Non-pigmented ciliary epithelial cell (primary cell): Measurements from ENCODE around the gene NCR3LG1.

ENCODE experiments used
- DNase-seq: peaks from one replicate; pipeline ENCODE4 v3.0.0-alpha.2; 2010; ENCODE audit warnings: low read depth

The NCR3LG1 gene

DNA sequence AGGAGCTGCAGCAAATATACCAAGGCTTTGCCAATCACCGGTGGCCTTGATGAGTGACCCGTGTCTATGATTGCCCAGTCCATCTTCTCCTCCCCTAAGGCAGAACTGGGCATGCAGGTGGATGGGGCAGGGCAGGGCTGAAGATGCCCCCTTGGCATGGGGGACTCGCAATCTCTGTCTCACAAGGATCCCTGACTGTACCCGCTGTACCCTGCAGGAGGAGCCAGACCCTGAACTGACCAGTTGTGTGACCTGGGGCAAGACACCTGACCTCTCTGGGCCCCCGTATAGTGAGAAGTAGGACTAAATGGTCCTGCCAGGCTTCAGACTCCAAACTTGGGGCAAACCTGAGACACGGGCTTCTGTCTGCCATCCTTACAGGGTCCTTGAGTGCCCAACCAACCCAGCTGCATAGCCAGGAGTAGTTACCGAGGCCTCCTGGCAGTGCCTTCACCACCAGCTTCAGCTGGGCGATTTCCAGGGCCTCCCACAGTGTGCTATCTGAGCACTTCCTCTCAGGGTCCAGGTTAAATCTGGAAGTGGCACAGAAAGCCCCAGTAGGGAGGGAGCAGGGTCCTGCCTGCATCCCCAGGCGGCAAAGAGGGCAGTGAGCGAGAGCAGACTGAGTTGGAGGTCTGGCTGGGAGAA is 43.3 kb downstream of the NCR3LG1 start:
- no peak for DNase-seq

GRCh38 chr11:17395554-17395961 is 44.0 kb downstream of the NCR3LG1 start:
- DNase-seq, result no peak

GRCh38 chr11:17395978-17396377 is 44.4 kb downstream of the NCR3LG1 start:
- no peak for DNase-seq

DNA sequence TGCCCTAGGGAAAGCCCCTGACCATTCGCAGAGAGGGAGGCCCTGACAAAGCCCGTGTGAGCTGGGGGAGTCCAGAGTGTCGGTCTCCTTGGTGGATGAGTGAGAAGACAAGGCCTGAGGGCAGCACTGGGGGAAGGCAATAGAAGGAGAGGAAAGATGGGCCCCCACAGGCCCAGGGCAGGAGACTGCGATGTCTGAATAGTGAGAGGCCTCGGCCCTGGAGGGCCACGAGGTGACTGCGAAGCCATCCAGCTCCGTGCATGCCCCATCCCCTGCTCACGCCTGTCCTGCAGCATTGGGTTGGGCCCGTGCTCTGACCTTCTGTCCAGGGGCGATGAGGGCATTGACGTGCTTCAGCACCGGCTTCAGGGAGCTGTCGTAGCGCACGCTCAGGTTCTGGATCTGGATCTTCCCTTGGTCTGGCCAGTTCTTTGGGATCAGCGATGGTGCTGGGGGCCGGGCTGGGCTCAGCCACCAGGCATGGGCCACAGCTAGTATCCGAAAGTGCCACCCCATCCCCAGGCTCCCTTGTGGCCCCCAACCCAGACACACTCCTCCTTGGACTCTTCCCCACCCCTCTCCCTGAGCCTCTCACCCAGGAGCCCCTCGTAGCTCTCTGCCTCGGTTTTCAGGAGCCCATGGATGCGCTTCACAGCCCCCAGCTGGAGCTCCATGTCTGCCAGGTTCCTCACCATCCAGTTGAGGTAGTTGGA is 45.2 kb downstream of the NCR3LG1 start:
- no peak for DNase-seq

DNA sequence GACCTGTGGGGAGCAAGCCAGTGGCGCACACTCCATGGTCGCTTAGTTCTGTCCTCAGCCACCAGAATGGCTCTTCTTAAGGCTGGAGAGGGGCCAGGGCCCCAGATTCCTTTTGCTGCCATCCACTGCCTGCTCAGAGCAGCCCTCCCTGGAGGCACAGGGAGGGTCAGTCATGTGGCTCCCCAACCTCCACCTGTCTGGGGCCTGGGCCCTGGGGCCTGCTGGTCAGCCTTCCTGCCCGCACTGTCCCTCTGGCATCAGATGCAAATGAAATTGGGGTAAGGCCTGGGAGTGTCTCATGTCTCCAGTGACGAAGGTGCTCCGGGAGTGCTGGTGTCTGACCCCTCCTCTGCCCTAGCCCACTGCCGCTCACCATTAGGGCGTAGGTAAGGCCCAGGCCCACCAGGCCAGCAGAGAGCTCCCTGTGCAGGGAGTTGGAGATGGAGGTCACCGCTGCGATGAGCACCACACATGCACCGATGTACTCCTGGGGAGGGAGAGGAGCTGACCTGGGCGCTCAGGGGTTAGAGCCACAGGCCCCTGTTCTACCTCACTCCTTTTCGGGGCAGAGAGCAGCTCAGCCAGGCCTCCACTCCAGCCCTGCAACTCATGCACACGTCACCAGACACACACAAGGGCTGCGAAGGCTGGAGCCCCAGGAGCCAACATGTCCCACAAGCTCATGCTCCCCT is 45.9 kb downstream of the NCR3LG1 start:
- DNase-seq, result no peak

DNA sequence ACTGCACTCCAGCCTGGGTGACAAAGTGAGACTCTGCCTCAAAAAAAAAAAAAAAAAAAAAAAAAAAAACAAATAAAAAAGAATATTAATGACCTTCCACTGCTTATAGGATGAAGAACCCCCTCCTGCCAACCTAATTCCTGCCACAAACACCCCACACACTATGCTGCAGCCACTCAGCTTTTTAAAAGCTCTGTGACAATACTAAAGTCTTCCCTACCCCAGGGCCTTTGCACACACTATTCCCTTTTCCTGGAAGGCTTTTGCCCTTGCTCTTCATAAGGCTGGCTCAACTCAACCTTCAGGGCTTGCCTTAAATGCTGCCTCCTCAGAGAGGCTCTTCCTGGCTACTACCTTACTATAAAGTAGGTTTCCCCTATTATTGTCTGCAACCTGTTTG is 47.6 kb downstream of the NCR3LG1 start:
- no peak for DNase-seq

DNA sequence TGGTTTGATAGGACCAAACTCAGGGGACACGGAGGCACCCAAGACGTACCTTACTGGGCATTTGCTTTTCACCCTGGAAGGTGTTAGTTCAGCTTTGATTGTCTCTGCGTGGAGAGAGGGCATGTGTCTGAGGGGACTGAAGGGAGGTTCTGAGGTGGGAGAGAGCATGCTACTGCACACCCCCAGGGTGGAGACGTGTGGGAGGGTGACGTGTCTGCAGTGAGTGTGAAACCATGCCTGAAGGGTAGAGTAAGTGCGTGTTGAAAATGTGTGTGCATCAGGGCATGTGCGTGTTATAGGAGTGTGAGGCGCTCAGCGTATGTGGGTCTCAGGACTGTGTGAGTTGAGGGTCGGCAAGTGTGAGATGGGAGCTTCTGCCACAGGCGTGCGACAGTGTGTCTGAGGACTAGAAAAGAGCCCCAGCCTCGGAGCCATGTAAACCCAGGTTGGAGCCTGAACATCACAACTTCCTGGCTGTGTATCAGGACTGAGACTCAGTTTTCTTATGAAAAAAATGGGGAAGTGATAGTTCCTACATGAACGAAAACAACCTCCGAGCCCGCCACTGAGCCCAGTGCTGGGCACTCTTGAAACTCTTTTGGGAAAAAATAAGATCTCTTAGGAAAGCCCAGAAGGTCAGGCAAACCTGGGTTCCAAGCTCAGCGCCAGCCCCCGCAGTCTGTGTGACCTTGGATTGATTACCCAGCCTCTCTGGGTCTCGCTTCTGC is 48.6 kb downstream of the NCR3LG1 start:
- DNase-seq, result no peak

- no peak for DNase-seq
These were observed 49.7 kb downstream of the NCR3LG1 start for GRCh38 chr11:17401316-17401715.

- no peak for DNase-seq
These were observed 50.2 kb downstream of the NCR3LG1 start for GRCh38 chr11:17401841-17402240.

GRCh38 chr11:17402486-17402885 is 50.9 kb downstream of the NCR3LG1 start:
- DNase-seq, result no peak

DNA sequence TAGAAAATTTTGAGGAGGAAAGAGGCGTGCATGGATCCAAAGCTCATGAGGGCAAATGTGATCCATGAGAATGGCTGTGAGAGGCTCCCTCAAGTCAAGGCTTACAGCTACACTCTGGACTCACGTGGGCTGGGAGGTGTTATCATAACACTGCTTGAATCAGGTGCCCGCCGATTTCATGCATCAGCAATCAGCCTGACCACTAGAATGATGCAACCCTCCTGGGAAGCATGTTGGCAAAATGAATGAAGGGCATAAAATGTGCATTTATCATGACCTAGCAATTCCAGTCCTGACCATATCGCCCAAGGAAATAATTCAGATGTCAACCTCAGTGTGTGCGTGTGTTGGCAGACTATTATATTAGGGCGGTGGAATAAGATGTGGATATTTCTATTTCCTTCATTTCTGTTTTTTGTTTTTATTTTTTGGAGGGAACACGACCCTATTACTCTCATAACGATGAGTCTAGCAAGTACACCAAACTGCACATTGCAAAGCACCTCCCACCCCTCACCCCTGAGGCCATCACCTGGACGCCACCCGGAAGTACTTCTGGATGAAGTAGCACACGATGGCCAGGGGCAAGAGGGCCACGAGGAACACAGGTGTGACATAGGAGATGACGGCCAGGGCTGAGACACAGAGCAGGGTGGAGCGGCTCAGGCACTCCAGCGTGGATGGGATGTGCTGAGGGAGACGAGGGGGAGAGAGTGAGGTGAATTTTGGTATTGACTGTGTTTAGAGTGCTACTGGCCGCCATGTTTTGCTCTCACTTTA is 52.6 kb downstream of the NCR3LG1 start:
- no peak for DNase-seq

GRCh38 chr11:17405232-17406005 is 53.8 kb downstream of the NCR3LG1 start:
- DNase-seq, result no peak

- no peak for DNase-seq
These were observed 54.6 kb downstream of the NCR3LG1 start for GRCh38 chr11:17406082-17406817.

GRCh38 chr11:17406818-17407149 is 55.2 kb downstream of the NCR3LG1 start:
- no peak for DNase-seq

GRCh38 chr11:17407575-17407974 is 56.0 kb downstream of the NCR3LG1 start:
- no peak for DNase-seq

- no peak for DNase-seq
These were observed 56.4 kb downstream of the NCR3LG1 start for GRCh38 chr11:17408026-17408425.

DNA sequence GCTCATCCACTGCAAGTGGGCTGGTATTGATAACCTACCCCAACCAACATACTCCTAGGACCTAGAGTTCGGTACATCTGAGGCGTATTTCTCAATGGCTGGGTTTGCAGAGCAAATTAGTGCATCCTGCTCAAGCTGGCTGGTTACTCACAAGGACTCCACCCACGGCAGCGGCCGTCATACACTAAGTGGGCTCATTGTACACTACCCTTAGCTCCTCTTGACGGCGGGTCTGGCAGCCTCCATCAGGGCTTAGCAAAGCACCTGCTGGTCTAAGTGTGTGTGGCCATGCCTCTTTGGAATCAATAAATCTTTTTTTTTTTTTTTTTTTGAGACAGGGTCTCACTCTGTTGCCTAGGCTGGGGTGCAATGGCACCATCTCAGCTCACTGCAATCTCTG is 57.0 kb downstream of the NCR3LG1 start:
- no peak for DNase-seq

DNA sequence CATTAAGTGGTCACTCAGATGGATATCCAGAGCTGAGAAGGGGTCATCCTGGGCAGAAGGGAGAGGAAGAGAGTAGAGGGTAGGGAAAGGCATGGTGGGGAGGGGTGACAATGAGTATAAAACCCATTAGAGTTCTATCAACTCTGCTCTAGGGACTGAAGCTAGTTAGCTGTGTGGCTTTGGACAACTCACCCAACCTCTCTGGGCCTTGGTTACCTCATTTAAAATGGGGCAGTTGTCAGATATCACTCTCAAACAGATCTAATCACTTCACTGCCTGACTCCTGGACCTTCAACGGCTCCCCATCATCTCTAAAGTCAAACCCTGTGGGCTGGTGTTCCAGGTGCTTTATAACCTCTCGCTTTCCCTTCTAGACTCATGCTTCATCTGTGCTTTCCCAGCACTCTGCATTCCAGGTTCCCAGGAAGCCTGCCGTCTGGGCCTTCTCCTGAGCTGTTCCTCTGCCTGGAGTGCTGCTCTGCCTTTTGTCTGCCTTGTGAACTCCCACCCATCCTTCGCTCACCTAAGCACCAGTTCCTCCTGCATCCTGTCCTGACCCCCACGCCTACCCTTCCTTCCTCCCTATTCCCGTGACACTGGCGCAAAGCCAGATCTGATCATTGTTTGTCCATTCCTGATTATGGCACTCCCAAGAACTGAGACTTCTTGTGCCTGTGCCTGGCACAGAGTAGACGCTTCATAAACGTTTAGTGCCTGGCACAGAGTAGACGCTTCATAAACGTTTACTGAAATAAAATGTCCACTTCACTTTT is 59.2 kb downstream of the NCR3LG1 start:
- DNase-seq, result no peak

- DNase-seq, result no peak
These were observed 59.8 kb downstream of the NCR3LG1 start for GRCh38 chr11:17411418-17411817.
